Gastrocnemius medialis (tissue), 4 donors: ENCODE results near the gene MXRA8. TPM values are rescaled to one million over a fixed set of nuclear protein-coding genes. Genes with fewer than 3 reads are reported as not detected.

Experiments used
- ATAC-seq, 2 donors: fragments of 150-250 bp; one replicate each; pipeline ENCODE4 v1.9.1; 2016
- DNase-seq, 2 donors: peaks; one replicate each; pipeline ENCODE4 v3.0.0-alpha.2; 2019
- H3K27ac ChIP-seq, 4 donors: fragments of 200-600 bp; sonication (generic); 1 replicate in 1 of 4; 2 replicates in 3 of 4; pipeline ENCODE4 v1.5.1; 2016 to 2018; ENCODE audit warnings: mild to moderate bottlenecking in 2 of 4, moderate library complexity in 1 of 4
- H3K27me3 ChIP-seq, 3 donors: fragments of 200-600 bp; sonication (generic) in 2 of 3; 1 replicate in 1 of 3; 2 replicates in 2 of 3; pipeline versions ENCODE4 v1.5.1 to v1.6.0; 2016 to 2019; ENCODE audit warnings: mild to moderate bottlenecking in 1 of 3, moderate library complexity in 1 of 3
- H3K36me3 ChIP-seq, 2 donors: fragments of 200-600 bp; sonication (generic) in 1 of 2; one replicate each; pipeline ENCODE4 v1.5.1; 2017 to 2018
- H3K4me1 ChIP-seq, 2 donors: fragments of 200-600 bp; sonication (generic) in 1 of 2; one replicate each; pipeline ENCODE4 v1.5.1; 2016 to 2017; ENCODE audit warnings: mild to moderate bottlenecking in 2 of 2
- H3K4me3 ChIP-seq, 4 donors: fragments of 200-600 bp; sonication (generic) in 3 of 4; 1 replicate in 1 of 4; 2 replicates in 3 of 4; pipeline ENCODE4 v1.5.1; 2016 to 2019; ENCODE audit warnings: mild to moderate bottlenecking in 2 of 4
- H3K9me3 ChIP-seq, 3 donors: fragments of 200-600 bp; sonication (generic) in 2 of 3; 1 replicate in 1 of 3; 2 replicates in 2 of 3; pipeline ENCODE4 v1.5.1; 2016 to 2019
- CTCF ChIP-seq, 5 experiments: fragments of 450-650 bp in 3 of 5; fragments of 200-600 bp in 2 of 5; sonication (generic) in 2 of 5; IDR thresholded peaks in 4 of 5; conservative IDR thresholded peaks in 1 of 5; 1 replicate in 4 of 5; 2 replicates in 1 of 5; pipeline ENCODE4 v1.5.1; 2016 to 2019; ENCODE audit warnings: antibody characterized with exemption in 5 of 5, mild to moderate bottlenecking in 3 of 5, moderate library complexity in 3 of 5
- POLR2A ChIP-seq, 2 donors: fragments of 450-650 bp; IDR thresholded peaks; one replicate each; pipeline ENCODE4 v1.6.1; 2017; ENCODE audit warnings: antibody characterized with exemption in 2 of 2, mild to moderate bottlenecking in 2 of 2, moderate library complexity in 2 of 2
- in situ Hi-C, 4 donors: fragments of 200-750 bp; cut with MboI; loops; one replicate each; pipeline versions ENCODE4 v1.15.0 to v1.8.0; 2017; ENCODE audit warnings: low sequenced_read_pairs in 4 of 4
- intact Hi-C: fragments of 100-400 bp; cut with DNase I; formaldehyde crosslinking; loops from one replicate; pipeline ENCODE4 v1.15.1; 2023; ENCODE audit warnings: low total_unique reads
- total RNA-seq, 4 donors: library from RNA; depleted of rRNA; stranded (reverse); fragments of >200 nt; gene quantifications; one replicate each; pipeline versions ENCODE4 v1.1.0 to v1.2.3, GENCODE V29; 2016

The MXRA8 gene
- total RNA-seq, 4 donors from 2014 or later: 13.9 to 41.9 (median 34.2) TPM

- TF ChIP-seq CTCF (IDR thresholded peaks at IDR 0.05 in 4 of 5, conservative IDR thresholded peaks at IDR 0.05 in 1 of 5) (no peak), POLR2A (IDR thresholded peaks at IDR 0.05) (no peak)
- in situ Hi-C loops: no loop called here
- H3K4me1 ChIP-seq: peaks cover 36 to 42% of the 10 kb centered on the region in 2 donors
These were observed 48.9 kb downstream of the MXRA8 start for GRCh38 chr1:1309251-1310108.

GRCh38 chr1:1308756-1309250 lies 49.6 kb downstream of the MXRA8 start:
- intact Hi-C loops: loop anchor here (1.0 to 2.0 kb wide), 4 partner anchors 16 to 66 kb away; partner anchors contain the start of genes AURKAIP1, CPTP and INTS11
- peaks cover 38 to 49% of the 10 kb centered on the region in 2 donors for H3K4me1 ChIP-seq
- peak in 1 of 2 donors; percentile 3 for ATAC-seq

More at GRCh38 chr1:1309251-1310108, 48.9 kb downstream of the MXRA8 start:
- Histone ChIP-seq H3K27me3 (no peaks in the 10 kb centered on the region), H3K36me3 (peaks cover 0 to 32% of the 10 kb centered on the region in 2 donors), H3K9me3 (no peaks in the 10 kb centered on the region), H3K4me3 (peak overlapping the region; percentile 67 to 92 (median 70)), H3K27ac (peak overlapping the region; percentile 88 to 100 (median 96))
- intact Hi-C loops: loop anchor here (2.0 to 10.0 kb wide), 2 partner anchors 15 to 355 kb away; partner anchors contain the start of genes CPTP, INTS11 and NOC2L
- DNase-seq (no peak), ATAC-seq (no peak)

GRCh38 chr1:1307923-1308755 lies 50.2 kb downstream of the MXRA8 start, which contains the start of the genes ACAP3 and PUSL1:
TSS of gene ACAP3 (minus strand) at chr1:1307930. CDS start at chr1:1307815, 115 bp downstream.
TSS of gene PUSL1 (plus strand) at chr1:1308597. CDS start at chr1:1308644, 47 bp downstream.
- TF ChIP-seq POLR2A (IDR thresholded peaks at IDR 0.05) (peak in 1 of 2 donors; percentile 47), CTCF (IDR thresholded peaks at IDR 0.05 in 4 of 5, conservative IDR thresholded peaks at IDR 0.05 in 1 of 5) (peak in 3 of 5 experiments; percentile 20 to 51 (median 30))
- H3K4me1 ChIP-seq: peaks cover 38 to 50% of the 10 kb centered on the region in 2 donors
- intact Hi-C loops (loop anchor here (1.0 to 2.0 kb wide), 5 partner anchors 17 to 67 kb away; partner anchors contain the start of genes AURKAIP1, CPTP, INTS11 and UBE2J2), in situ Hi-C loops (no loop called here)
- H3K27ac ChIP-seq: peak within 1 kb of the TSS; percentile 88 to 100 (median 96)
- H3K36me3 ChIP-seq: peaks cover 0 to 19% of the 10 kb centered on the region in 2 donors
- H3K9me3 ChIP-seq: no peaks in the 10 kb centered on the region
- peak; percentile 72 to 77 for ATAC-seq
- DNase-seq: peak; percentile 73 to 89
- no peaks in the 10 kb centered on the region for H3K27me3 ChIP-seq
- H3K4me3 ChIP-seq: peak within 1 kb of the TSS; percentile 67 to 92 (median 75)

More at GRCh38 chr1:1308756-1309250, 49.6 kb downstream of the MXRA8 start:
- TF ChIP-seq CTCF (IDR thresholded peaks at IDR 0.05 in 4 of 5, conservative IDR thresholded peaks at IDR 0.05 in 1 of 5) (no peak), POLR2A (IDR thresholded peaks at IDR 0.05) (peak in 1 of 2 donors; percentile 1)
- peak overlapping the region; percentile 67 to 92 (median 70) for H3K4me3 ChIP-seq
- H3K36me3 ChIP-seq: peaks cover 0 to 25% of the 10 kb centered on the region in 2 donors
- in situ Hi-C loops: no loop called here
- H3K9me3 ChIP-seq: no peaks in the 10 kb centered on the region
- peak overlapping the region; percentile 88 to 100 (median 96) for H3K27ac ChIP-seq
- no peak for DNase-seq
- H3K27me3 ChIP-seq: no peaks in the 10 kb centered on the region
